ENCODE data around the gene MMP27.

MMP27 gene

GRCh38 chr11:102705626-102706025 lies at the start of gene MMP27:
TSS of gene MMP27 (minus strand) at chr11:102705769. CDS start at chr11:102705714, 55 bp downstream.
- H3K9me3 ChIP-seq (ENCODE audit: insufficient read depth, low read length, severe bottlenecking), result no peaks in the 10 kb centered on the region
- H3K79me2 ChIP-seq (ENCODE audit: insufficient read depth, low read length), result no peaks in the 10 kb centered on the region
- H3K4me3 ChIP-seq (ENCODE audit: low read depth in 1 of 2, low read length in 2 of 2), result no peak within 1 kb of the TSS
- no peak within 1 kb of the TSS for H3K27ac ChIP-seq (ENCODE audit: low read length)
- H4K20me1 ChIP-seq (ENCODE audit: insufficient read depth, low read length), result no peaks in the 10 kb centered on the region
- ATAC-seq (ENCODE audit: insufficient read depth, low read depth), result no peak
- no peak within 1 kb of the TSS for H2AFZ ChIP-seq (ENCODE audit: low read depth, low read length)
- peaks cover 7% of the 10 kb centered on the region for H3K27me3 ChIP-seq (ENCODE audit: insufficient read depth, low read length, poor library complexity)
- H3K4me1 ChIP-seq (ENCODE audit: insufficient read depth, low read length), result no peaks in the 10 kb centered on the region
- TF ChIP-seq CTCF (IDR thresholded peaks at IDR 0.05; ENCODE audit: borderline replicate concordance, extremely low read depth, low read length, poor library complexity, severe bottlenecking), result no peak
- TF ChIP-seq EZH2 (IDR thresholded peaks at IDR 0.05; ENCODE audit: borderline replicate concordance, low read depth, low read length, severe bottlenecking), result no peak
- no peak within 1 kb of the TSS for H3K4me2 ChIP-seq (ENCODE audit: insufficient read depth, low read length)
- DNase-seq, result no peak
- no peaks in the 10 kb centered on the region for H3K36me3 ChIP-seq (ENCODE audit: insufficient read depth, low read length)
- H3K9ac ChIP-seq (ENCODE audit: low read depth, low read length), result no peak within 1 kb of the TSS

- Histone ChIP-seq H3K9me3 (ENCODE audit: insufficient read depth, low read length, severe bottlenecking) (no peaks in the 10 kb centered on the region), H3K27ac (ENCODE audit: low read length) (no peak overlapping the region), H2AFZ (ENCODE audit: low read depth, low read length) (no peak overlapping the region), H3K4me3 (ENCODE audit: low read depth in 1 of 2, low read length in 2 of 2) (no peak overlapping the region), H3K4me1 (ENCODE audit: insufficient read depth, low read length) (no peaks in the 10 kb centered on the region), H3K36me3 (ENCODE audit: insufficient read depth, low read length) (no peaks in the 10 kb centered on the region), H4K20me1 (ENCODE audit: insufficient read depth, low read length) (no peaks in the 10 kb centered on the region), H3K27me3 (ENCODE audit: insufficient read depth, low read length, poor library complexity) (peaks cover 11% of the 10 kb centered on the region), H3K79me2 (ENCODE audit: insufficient read depth, low read length) (no peaks in the 10 kb centered on the region), H3K4me2 (ENCODE audit: insufficient read depth, low read length) (no peak overlapping the region), H3K9ac (ENCODE audit: low read depth, low read length) (no peak overlapping the region)
- DNase-seq (no peak), ATAC-seq (ENCODE audit: insufficient read depth, low read depth) (no peak)
- TF ChIP-seq EZH2 (IDR thresholded peaks at IDR 0.05; ENCODE audit: borderline replicate concordance, low read depth, low read length, severe bottlenecking) (no peak), CTCF (IDR thresholded peaks at IDR 0.05; ENCODE audit: borderline replicate concordance, extremely low read depth, low read length, poor library complexity, severe bottlenecking) (no peak)
Observed at GRCh38 chr11:102753267-102753666, 47.7 kb upstream of the MMP27 start.

- TF ChIP-seq CTCF (IDR thresholded peaks at IDR 0.05; ENCODE audit: borderline replicate concordance, extremely low read depth, low read length, poor library complexity, severe bottlenecking) (no peak), EZH2 (IDR thresholded peaks at IDR 0.05; ENCODE audit: borderline replicate concordance, low read depth, low read length, severe bottlenecking) (no peak)
- Histone ChIP-seq H3K9ac (ENCODE audit: low read depth, low read length) (no peak overlapping the region), H4K20me1 (ENCODE audit: insufficient read depth, low read length) (no peaks in the 10 kb centered on the region), H2AFZ (ENCODE audit: low read depth, low read length) (no peak overlapping the region), H3K27ac (ENCODE audit: low read length) (no peak overlapping the region), H3K9me3 (ENCODE audit: insufficient read depth, low read length, severe bottlenecking) (no peaks in the 10 kb centered on the region), H3K36me3 (ENCODE audit: insufficient read depth, low read length) (no peaks in the 10 kb centered on the region), H3K27me3 (ENCODE audit: insufficient read depth, low read length, poor library complexity) (peaks cover 6% of the 10 kb centered on the region), H3K4me2 (ENCODE audit: insufficient read depth, low read length) (no peak overlapping the region), H3K4me1 (ENCODE audit: insufficient read depth, low read length) (no peaks in the 10 kb centered on the region), H3K79me2 (ENCODE audit: insufficient read depth, low read length) (no peaks in the 10 kb centered on the region), H3K4me3 (ENCODE audit: low read depth in 1 of 2, low read length in 2 of 2) (no peak overlapping the region)
- ATAC-seq (ENCODE audit: insufficient read depth, low read depth), result no peak
- no peak for DNase-seq
Observed at GRCh38 chr11:102751673-102752072, 46.1 kb upstream of the MMP27 start.

All from DND-41 (cell line).